ELR (cell line): ENCODE results near the gene SPACDR.
A peak's percentile ranks its signal among the peaks of the same experiment; 100 is the strongest.

Experiments
- DNase-seq: peaks from one replicate; pipeline ENCODE4 v3.0.0-alpha.2; 2015; ENCODE audit warnings: low read depth

The SPACDR gene

GRCh38 chr7:100413346-100413745, 50.7 kb downstream of the SPACDR start:
- DNase-seq, result no peak

- no peak for DNase-seq
Observed at GRCh38 chr7:100411101-100411500, 53.0 kb downstream of the SPACDR start.

- peak; percentile 83 for DNase-seq
Observed at GRCh38 chr7:100407285-100408180, 56.5 kb downstream of the SPACDR start.

GRCh38 chr7:100406767-100407166, 57.3 kb downstream of the SPACDR start:
- peak; percentile 46 for DNase-seq
